ENCODE measurements around the gene STT3B. TPM values are rescaled to one million over a fixed set of nuclear protein-coding genes. Genes with fewer than 3 reads are reported as not detected.
"Not testable (repeated sequence)": the region's sequence is repeated elsewhere in the genome, so short reads cannot be mapped to it uniquely, and the experiment has no call there.

The STT3B gene
- 189 and 202 TPM in 2 replicates for total RNA-seq (2014; rRNA removed; shearing (Covaris generic))

GRCh38 chr3:31532587-31533168 lies at the start of gene STT3B:
Gene STT3B (plus strand): TSS chr3:31532925. CDS start chr3:31532999, 74 bp downstream.
- DNase-seq (ENCODE audit: low spot score): peak; percentile 84

- no peak for DNase-seq (ENCODE audit: low spot score)
These were observed 48.9 kb upstream of the STT3B start for GRCh38 chr3:31483776-31484175.

DNA sequence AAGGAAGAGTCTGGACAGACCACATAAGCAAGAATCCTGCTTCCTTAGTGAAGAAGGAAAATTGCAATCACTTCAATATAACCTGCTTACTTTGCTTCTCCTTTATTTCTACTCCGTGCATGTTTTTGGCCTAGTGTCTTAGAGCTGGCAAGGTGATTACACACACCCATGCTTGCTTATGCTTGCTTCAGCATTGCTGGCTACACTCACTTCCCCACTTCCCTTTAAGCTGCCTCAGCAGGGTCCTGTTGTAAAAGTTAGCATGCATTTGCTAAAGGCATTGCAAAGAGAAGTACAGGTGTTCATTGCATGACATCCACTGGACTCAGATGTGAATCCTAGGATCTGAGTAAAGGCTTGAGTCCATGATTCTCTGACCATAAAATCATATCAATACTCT lies 47.5 kb upstream of the STT3B start:
- no peak for DNase-seq (ENCODE audit: low spot score)

- no peak for DNase-seq (ENCODE audit: low spot score)
These were observed 45.7 kb upstream of the STT3B start for GRCh38 chr3:31486865-31487533.

DNA sequence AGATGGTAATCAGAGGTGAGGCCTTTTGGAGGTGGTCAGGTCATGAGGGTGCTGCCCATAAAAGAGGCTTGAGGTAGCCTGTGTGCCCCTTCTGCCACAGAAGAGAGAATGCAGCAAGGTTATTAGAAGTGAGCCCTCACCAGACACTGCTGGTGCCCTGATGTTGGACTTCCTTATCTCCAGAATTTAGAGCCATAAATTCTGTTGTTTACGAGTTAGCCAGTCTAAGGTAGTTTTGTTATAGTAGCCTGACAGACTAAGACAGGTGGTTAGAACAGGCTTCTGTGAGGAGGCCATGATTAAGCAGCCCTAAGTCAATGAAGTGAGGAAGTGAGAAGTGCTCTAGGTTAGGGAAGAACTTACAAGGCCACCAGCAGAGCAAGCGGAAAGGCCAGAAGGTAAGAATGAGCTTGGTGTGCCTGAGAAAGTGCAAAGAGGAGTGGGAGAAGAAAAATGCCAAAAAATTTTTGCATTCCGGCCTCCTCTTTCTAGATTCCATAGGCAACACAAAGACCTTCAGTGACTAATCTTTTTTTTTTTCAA lies 44.2 kb upstream of the STT3B start:
- DNase-seq (ENCODE audit: low spot score): no peak

- no peak for DNase-seq (ENCODE audit: low spot score)
These were observed 42.2 kb upstream of the STT3B start for GRCh38 chr3:31490502-31490901.

GRCh38 chr3:31491660-31492059 lies 41.1 kb upstream of the STT3B start:
- no peak for DNase-seq (ENCODE audit: low spot score)

DNA sequence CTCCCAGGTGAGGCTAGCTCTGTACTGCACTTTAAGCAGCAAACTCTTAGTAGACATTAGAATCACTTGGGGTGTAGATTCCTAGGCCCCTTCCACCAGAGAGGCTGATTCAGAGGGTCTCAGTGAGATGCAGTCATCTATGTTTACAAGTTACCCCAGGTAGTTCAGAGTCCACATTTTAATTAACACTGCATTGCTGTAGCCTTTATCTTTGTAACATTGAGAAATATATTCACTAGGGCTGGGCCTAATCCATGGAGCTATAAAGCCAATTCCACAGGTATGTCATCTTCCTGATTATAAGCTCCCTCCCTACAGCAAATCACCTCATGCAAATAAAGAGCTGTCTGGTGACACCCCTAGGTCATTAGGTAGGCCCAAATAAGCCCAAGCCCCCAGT lies 39.6 kb upstream of the STT3B start:
- DNase-seq (ENCODE audit: low spot score): no peak

DNA sequence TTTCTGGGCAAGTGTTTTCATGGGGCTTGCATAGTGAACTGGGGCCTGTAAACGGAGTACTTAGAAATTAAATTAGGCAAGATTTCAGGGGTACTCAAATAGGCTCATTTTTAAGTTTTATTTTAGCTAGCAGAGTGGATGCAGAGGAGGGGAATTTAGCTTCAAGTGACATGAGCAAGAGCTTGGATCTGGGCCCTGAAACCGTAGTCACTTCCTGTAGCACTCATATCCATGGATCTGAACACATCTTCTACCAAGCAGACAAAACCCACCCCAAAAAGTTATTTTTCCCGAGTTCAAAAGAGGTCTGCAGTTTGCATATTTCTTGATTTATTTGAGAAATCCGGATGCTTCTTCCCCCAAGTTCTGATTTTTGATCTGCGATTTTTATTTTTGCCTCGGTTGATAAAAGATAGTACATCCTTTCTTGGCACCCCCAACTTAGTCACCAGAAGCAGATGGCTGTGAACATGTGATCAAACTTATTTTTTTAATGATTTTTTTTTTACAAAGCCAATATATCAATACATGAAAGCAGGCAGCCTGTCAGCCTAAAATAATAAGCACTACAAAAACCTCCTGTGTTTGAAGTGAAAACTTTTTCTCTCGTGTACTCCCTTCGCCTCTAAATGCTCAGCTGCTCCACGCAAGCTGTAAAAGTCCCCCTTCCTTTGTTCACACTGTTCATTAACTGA lies 36.6 kb upstream of the STT3B start:
- peak; percentile 20 for DNase-seq (ENCODE audit: low spot score)

GRCh38 chr3:31498791-31499190 lies 33.9 kb upstream of the STT3B start:
- DNase-seq (ENCODE audit: low spot score): no peak

DNA sequence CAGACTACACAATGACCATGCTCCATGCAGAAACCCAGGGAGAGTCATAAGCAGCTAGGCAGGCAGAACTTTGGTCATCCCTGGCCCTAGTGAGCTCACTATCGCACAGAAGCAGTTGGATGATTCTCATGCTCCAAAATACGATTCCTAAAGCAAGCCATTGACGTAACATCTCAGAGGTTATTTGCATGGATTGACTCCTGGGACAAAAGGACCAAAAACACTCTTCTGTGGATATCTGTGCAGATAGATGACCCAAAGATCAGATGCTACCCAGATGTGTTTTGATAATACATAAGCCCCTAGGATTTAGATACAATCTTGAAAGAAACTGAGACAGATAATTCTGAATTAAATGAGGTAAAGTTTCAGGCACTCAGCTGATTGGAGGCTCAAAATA lies 33.4 kb upstream of the STT3B start:
- no peak for DNase-seq (ENCODE audit: low spot score)

DNA sequence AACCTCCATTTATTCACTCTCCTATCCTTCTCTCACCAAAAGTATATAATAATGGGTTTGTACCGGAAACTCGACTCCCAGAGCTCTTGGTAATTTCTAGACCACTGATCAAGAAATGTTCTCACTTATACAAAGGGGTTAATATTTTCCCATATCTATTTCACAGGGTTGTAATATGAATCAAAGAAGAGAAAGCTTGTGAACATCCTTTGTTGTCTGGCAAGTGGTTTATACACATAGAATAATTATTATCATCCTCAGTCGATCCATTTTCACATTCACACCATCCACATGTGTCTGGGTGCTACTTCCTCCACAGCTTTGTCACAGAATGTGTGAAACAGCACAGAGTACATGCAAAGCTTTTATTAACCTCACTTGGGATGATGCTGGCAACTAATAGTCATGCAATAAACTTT lies 29.9 kb upstream of the STT3B start:
- no peak for DNase-seq (ENCODE audit: low spot score)

GRCh38 chr3:31503456-31503855 lies 29.3 kb upstream of the STT3B start:
- no peak for DNase-seq (ENCODE audit: low spot score)

GRCh38 chr3:31504230-31504629 lies 28.5 kb upstream of the STT3B start:
- DNase-seq (ENCODE audit: low spot score): no peak

DNA sequence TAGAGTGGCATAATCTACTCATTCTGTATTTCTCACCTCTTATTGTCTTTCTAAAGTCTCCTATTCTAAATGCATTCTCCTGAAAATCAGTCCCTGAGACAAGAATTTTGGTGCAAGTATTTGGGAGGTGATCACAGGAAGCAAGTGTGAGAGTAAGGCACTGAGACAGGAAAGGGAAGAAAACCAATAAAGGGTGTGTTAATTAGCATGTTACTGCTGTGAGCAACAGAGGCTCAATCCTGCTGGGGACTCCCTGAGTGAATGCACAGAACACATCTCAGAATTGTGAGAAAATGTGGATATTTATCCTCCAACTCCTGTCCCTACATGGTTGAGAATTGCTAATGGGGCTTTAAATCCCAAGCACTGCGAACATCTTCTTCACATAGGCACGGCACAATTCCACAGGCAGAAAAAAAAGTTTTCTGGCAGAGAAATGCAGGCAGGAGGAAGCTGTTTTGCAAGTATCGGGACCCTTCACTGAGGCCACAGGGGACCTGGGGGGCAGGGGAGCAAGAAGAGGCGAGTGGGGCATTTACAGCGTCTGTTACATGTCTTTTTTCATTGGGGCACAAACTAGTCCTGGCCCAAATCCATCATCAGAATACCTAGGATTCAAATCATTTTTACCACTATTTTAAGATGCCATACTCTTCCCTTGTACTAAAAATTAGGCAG lies 27.2 kb upstream of the STT3B start:
- DNase-seq (ENCODE audit: low spot score): no peak

GRCh38 chr3:31506515-31506914 lies 26.2 kb upstream of the STT3B start:
- DNase-seq (ENCODE audit: low spot score): not testable (repeated sequence)

GRCh38 chr3:31508452-31509146 lies 24.1 kb upstream of the STT3B start:
- no peak for DNase-seq (ENCODE audit: low spot score)

- DNase-seq (ENCODE audit: low spot score): no peak
These were observed 23.5 kb upstream of the STT3B start for GRCh38 chr3:31509147-31509728.

DNA sequence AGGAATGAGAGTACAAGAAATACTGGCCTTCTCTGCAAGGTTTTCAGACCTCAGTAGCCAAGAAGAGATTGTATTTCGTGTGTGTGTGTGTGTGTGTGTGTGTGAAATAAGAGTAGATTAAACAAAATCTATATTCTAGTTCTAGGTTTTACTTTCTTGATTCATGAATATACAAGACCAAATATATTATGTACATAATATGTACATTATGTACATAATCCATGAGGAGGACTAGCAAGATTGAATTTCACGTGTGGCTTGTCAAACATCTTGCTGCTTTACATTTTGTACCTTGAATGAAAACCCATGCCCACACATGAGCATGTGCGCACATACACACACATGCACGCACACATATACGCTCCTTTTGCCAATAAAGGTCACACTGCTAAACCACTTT lies 18.2 kb upstream of the STT3B start:
- no peak for DNase-seq (ENCODE audit: low spot score)

DNA sequence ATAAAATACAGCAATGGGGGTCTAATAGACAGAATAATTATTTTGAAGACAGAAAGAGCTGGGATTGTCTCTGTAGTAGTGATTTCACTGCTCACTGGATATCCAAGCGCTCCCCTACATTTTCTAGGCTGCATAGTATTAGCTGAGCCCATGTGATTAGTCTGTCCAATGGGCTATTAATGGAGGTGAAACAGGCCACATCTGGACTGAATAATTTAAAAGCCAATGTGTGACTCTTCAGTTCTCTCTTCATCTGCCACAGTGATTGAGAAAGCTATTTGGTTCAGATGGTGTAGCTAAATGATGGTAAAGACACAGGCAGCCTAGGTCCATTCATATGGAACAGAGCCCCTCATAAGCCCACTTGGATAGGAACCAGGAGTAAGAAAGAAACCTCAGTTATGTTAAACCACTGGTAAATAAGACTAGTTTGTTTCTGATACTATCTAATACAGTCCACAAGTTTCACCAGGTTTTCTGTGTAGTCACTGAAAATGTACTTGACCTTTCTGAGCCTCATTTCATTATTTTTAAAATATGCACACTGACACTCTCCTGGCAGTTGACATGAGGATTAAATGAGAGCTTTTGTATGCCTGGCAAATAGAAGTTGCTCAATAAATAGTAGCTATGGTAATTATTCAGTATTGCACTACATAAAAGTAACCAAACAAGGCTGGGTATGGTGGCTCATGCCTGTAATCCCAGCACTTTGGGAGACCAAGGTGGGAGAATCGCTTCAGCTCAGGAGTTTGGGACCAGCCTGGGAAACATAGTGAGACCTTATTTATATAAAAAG lies 17.0 kb upstream of the STT3B start:
- no peak for DNase-seq (ENCODE audit: low spot score)
